IMR-90 (cell line): ENCODE measurements around the gene RAPGEF1. TPM values are rescaled to one million over a fixed set of nuclear protein-coding genes. Genes with fewer than 3 reads are reported as not detected.
A peak's percentile ranks its signal among the peaks of the same experiment; 100 is the strongest.

Source experiments
- ATAC-seq: fragments of 200-7000 bp; cut with Tn5 transposase; 2 replicates; pipeline ENCODE4 v1.9.1; 2020; ENCODE audit warnings: low read depth, mild to moderate bottlenecking, moderate library complexity
- BruUV-seq: library from RNA; stranded (reverse); fragments of 400-500 nt; replicated peaks from 2 replicates; lab custom pipeline; 2021; lab: Mats Ljungman, UMichigan
- CTCF ChIA-PET: fragments of 300-600 bp; formaldehyde crosslinking; extraction: SDS; loops from one replicate; lab custom pipeline; 2021; ENCODE audit warnings: antibody characterized with exemption; lab: Yijun Ruan, JAX
- POLR2A ChIA-PET: fragments of 300-600 bp; sonication (Branson Sonifier 250); formaldehyde crosslinking; loops from one replicate; lab custom pipeline; 2022; ENCODE audit warnings: antibody characterized with exemption; ENCODE audit not compliant: unreplicated experiment; lab: Charles Lee
- DNase-seq: peaks from one replicate; pipeline ENCODE4 v3.0.0; 2013
- H2AFZ ChIP-seq: replicated peaks from 2 replicates; pipeline ENCODE3; 2013; ENCODE audit warnings: low read length, mild to moderate bottlenecking; ENCODE audit not compliant: poor library complexity
- H2AK5ac ChIP-seq: 2 replicates; pipeline ENCODE4 v1.6.1; 2013; ENCODE audit warnings: low read depth, low read length, inconsistent platforms
- H2AK9ac ChIP-seq: replicated peaks from 2 replicates; pipeline ENCODE3; 2013; ENCODE audit warnings: mild to moderate bottlenecking, low read depth, low read length, moderate library complexity; ENCODE audit not compliant: poor library complexity
- H2BK120ac ChIP-seq: 2 replicates; pipeline ENCODE4 v1.6.1; 2013; ENCODE audit warnings: low read depth, low read length, inconsistent platforms
- H2BK15ac ChIP-seq: 3 replicates; pipeline ENCODE4 v1.6.1; 2013; ENCODE audit warnings: low read depth, low read length, inconsistent platforms
- H2BK20ac ChIP-seq: 2 replicates; pipeline ENCODE4 v1.6.1; 2013; ENCODE audit warnings: low read depth, mild to moderate bottlenecking, inconsistent platforms, low read length, moderate library complexity
- H2BK5ac ChIP-seq: 2 replicates; pipeline ENCODE4 v1.6.1; 2013; ENCODE audit warnings: mild to moderate bottlenecking, low read depth, low read length, inconsistent platforms; ENCODE audit not compliant: poor library complexity, severe bottlenecking
- H3K14ac ChIP-seq: replicated peaks from 2 replicates; pipeline ENCODE4 v1.6.1; 2013; ENCODE audit warnings: low read depth, low read length, inconsistent platforms
- H3K18ac ChIP-seq: 2 replicates; pipeline ENCODE4 v1.6.1; 2013; ENCODE audit warnings: low read depth, low read length, control low read depth
- H3K23ac ChIP-seq: 2 replicates; pipeline ENCODE4 v1.6.1; 2013; ENCODE audit warnings: low read depth, low read length, inconsistent platforms
- H3K27ac ChIP-seq: 2 replicates; pipeline ENCODE4 v1.5.1; 2013; ENCODE audit warnings: mild to moderate bottlenecking, control low read depth, low read length; ENCODE audit not compliant: insufficient read depth
- H3K27me3 ChIP-seq: 2 replicates; pipeline ENCODE4 v1.6.1; 2013; ENCODE audit warnings: low read length; ENCODE audit not compliant: control insufficient read depth, insufficient read depth
- H3K36me3 ChIP-seq: 2 replicates; pipeline ENCODE4 v1.6.1; 2013; ENCODE audit warnings: low read length, mixed read lengths; ENCODE audit not compliant: control insufficient read depth, insufficient read depth
- H3K4ac ChIP-seq: 2 replicates; pipeline ENCODE4 v1.6.1; 2013; ENCODE audit warnings: low read depth, low read length, inconsistent platforms
- H3K4me1 ChIP-seq: 2 replicates; pipeline ENCODE4 v1.6.1; 2013; ENCODE audit warnings: low read length, mixed read lengths; ENCODE audit not compliant: control insufficient read depth, insufficient read depth
- H3K4me2 ChIP-seq: 2 replicates; pipeline ENCODE4 v1.6.1; 2013; ENCODE audit warnings: low read depth, mild to moderate bottlenecking, control low read depth, low read length, moderate library complexity
- H3K4me3 ChIP-seq: 2 replicates; pipeline ENCODE4 v1.5.1; 2013; ENCODE audit warnings: low read depth, mild to moderate bottlenecking, control low read depth, low read length, moderate library complexity; ENCODE audit not compliant: insufficient read depth
- H3K56ac ChIP-seq: 2 replicates; pipeline ENCODE4 v1.6.1; 2013; ENCODE audit warnings: low read length, inconsistent platforms; ENCODE audit not compliant: insufficient read depth; ENCODE audit errors: extremely low read depth
- H3K79me1 ChIP-seq, 2 experiments: 2 replicates each; pipeline ENCODE4 v1.6.1; 2013; ENCODE audit warnings: low read length in 2 of 2, inconsistent platforms in 1 of 2, low read depth in 1 of 2
- H3K9ac ChIP-seq: 2 replicates; pipeline ENCODE4 v1.6.1; 2013; ENCODE audit warnings: low read depth, low read length, control low read depth
- H3K9me1 ChIP-seq: 2 replicates; pipeline ENCODE4 v1.6.1; 2013; ENCODE audit warnings: low read length, inconsistent platforms; ENCODE audit not compliant: insufficient read depth
- H3K9me3 ChIP-seq: 2 replicates; pipeline ENCODE4 v1.6.1; 2013; ENCODE audit warnings: low read length; ENCODE audit not compliant: control insufficient read depth, insufficient read depth
- H4K20me1 ChIP-seq: 2 replicates; pipeline ENCODE4 v1.6.1; 2013; ENCODE audit warnings: low read length, inconsistent platforms; ENCODE audit not compliant: insufficient read depth
- H4K5ac ChIP-seq: 2 replicates; pipeline ENCODE4 v1.6.1; 2013; ENCODE audit warnings: mild to moderate bottlenecking, low read depth, low read length, control low read depth
- H4K8ac ChIP-seq, 2 experiments: 2 replicates each; pipeline ENCODE4 v1.6.1; 2013; ENCODE audit warnings: low read depth in 2 of 2, low read length in 2 of 2, control low read depth in 1 of 2, inconsistent platforms in 1 of 2
- H4K91ac ChIP-seq: 2 replicates; pipeline ENCODE4 v1.6.1; 2013; ENCODE audit warnings: low read depth, low read length, inconsistent platforms; ENCODE audit not compliant: insufficient read depth
- BHLHE40 ChIP-seq: fragments of 150-350 bp; IDR thresholded peaks from 2 replicates; pipeline ENCODE4 v1.6.1; 2016; ENCODE audit warnings: mild to moderate bottlenecking, low read depth, low read length
- CEBPB ChIP-seq: IDR thresholded peaks from 2 replicates; pipeline ENCODE4 v1.6.1; 2012; ENCODE audit warnings: low read depth, low read length, improper control_type of control experiment
- CHD1 ChIP-seq: IDR thresholded peaks from 2 replicates; pipeline ENCODE4 v1.6.1; 2012; ENCODE audit warnings: low read depth, low read length, improper control_type of control experiment
- CTCF ChIP-seq: conservative IDR thresholded peaks from 2 replicates; pipeline ENCODE4 v1.5.1; 2012; ENCODE audit warnings: mild to moderate bottlenecking, low read depth, low read length, improper control_type of control experiment
- ELK1 ChIP-seq: fragments of 150-350 bp; IDR thresholded peaks from 2 replicates; pipeline ENCODE4 v1.6.1; 2016; ENCODE audit warnings: low read depth, mild to moderate bottlenecking, low read length, moderate library complexity, borderline replicate concordance
- FOS ChIP-seq: fragments of 150-350 bp; IDR thresholded peaks from 2 replicates; pipeline ENCODE4 v1.6.1; 2016; ENCODE audit warnings: low read depth, low read length
- MAFK ChIP-seq: IDR thresholded peaks from 2 replicates; pipeline ENCODE4 v1.6.1; 2012; ENCODE audit warnings: low read depth, low read length, improper control_type of control experiment
- MAZ ChIP-seq: IDR thresholded peaks from 2 replicates; pipeline ENCODE4 v1.6.1; 2012; ENCODE audit warnings: low read depth, mild to moderate bottlenecking, low read length, improper control_type of control experiment, moderate library complexity, borderline replicate concordance
- MXI1 ChIP-seq: IDR thresholded peaks from 2 replicates; pipeline ENCODE4 v1.6.1; 2012; ENCODE audit warnings: low read depth, mild to moderate bottlenecking, low read length, moderate library complexity, borderline replicate concordance
- NFE2L2 ChIP-seq: fragments of 150-350 bp; IDR thresholded peaks from 2 replicates; pipeline ENCODE4 v1.6.1; 2016; ENCODE audit warnings: low read depth, mild to moderate bottlenecking, low read length
- POLR2A ChIP-seq: IDR thresholded peaks from 2 replicates; pipeline ENCODE4 v1.6.1; 2012; ENCODE audit warnings: mild to moderate bottlenecking, low read depth, low read length
- RAD21 ChIP-seq: IDR thresholded peaks from 2 replicates; pipeline ENCODE4 v1.6.1; 2012; ENCODE audit warnings: low read length, improper control_type of control experiment
- RCOR1 ChIP-seq: IDR thresholded peaks from 2 replicates; pipeline ENCODE4 v1.6.1; 2012; ENCODE audit warnings: mild to moderate bottlenecking, low read length, improper control_type of control experiment; ENCODE audit not compliant: insufficient replicate concordance
- RFX5 ChIP-seq: IDR thresholded peaks from 2 replicates; pipeline ENCODE4 v1.8.0; 2012; ENCODE audit warnings: low read depth, mild to moderate bottlenecking, low read length, moderate library complexity
- SMC3 ChIP-seq: fragments of 150-350 bp; IDR thresholded peaks from 2 replicates; pipeline ENCODE4 v1.6.1; 2016; ENCODE audit warnings: low read depth, mild to moderate bottlenecking, antibody characterized with exemption, low read length, moderate library complexity
- USF2 ChIP-seq: fragments of 150-350 bp; IDR thresholded peaks from 2 replicates; pipeline ENCODE4 v1.6.1; 2017; ENCODE audit warnings: mild to moderate bottlenecking, antibody characterized with exemption, low read length, low read depth
- WGBS, 2 experiments: methylation state at CpG; one replicate each; pipeline versions ENCODE4 v1.1.5 to v1.1.7; 2013; ENCODE audit warnings: missing lambda C conversion rate in 2 of 2; ENCODE audit not compliant: insufficient read length in 1 of 2; ENCODE audit errors: extremely low coverage in 2 of 2; 5-methylcytosine and 5-hydroxymethylcytosine counted together
- dilution Hi-C: fragments of 300-500 bp; cut with HindIII; formaldehyde crosslinking; loops from one replicate; pipeline ENCODE4 v1.14.3; 2018; ENCODE audit warnings: low sequenced_read_pairs; ENCODE audit not compliant: unreplicated experiment
- in situ Hi-C: fragments of 300-500 bp; cut with MboI; formaldehyde crosslinking; loops from 3 replicates; pipeline ENCODE4 v1.14.3; 2019; ENCODE audit warnings: low sequenced_read_pairs, inconsistent platforms, mixed read lengths
- intact Hi-C: fragments of 100-400 bp; cut with micrococcal nuclease; formaldehyde crosslinking; loops from 2 replicates; pipeline ENCODE4 v1.10.0; 2022
- polyA plus RNA-seq, 3 experiments: library from polyadenylated mRNA; depleted of rRNA; stranded (reverse); fragments of >200 nt; gene quantifications; 2 replicates each; pipeline ENCODE4 v1.2.3, GENCODE V29; 2012; ENCODE audit warnings: low replicate concordance in 1 of 3
- total RNA-seq: library from RNA; depleted of rRNA; stranded (reverse); fragments of >200 nt; gene quantifications from 2 replicates; pipeline ENCODE4 v1.2.3, GENCODE V29; 2012

Gene RAPGEF1
- total and polyA plus RNA-seq, 2 of the 4 experiments (the other 2 are of a cell fraction), result 13.1 to 22.3 TPM

GRCh38 chr9:131787838-131788237, 48.0 kb upstream of the RAPGEF1 start:
- no peak overlapping the region for H3K4me3 ChIP-seq
- no peak overlapping the region for H3K27ac ChIP-seq
- H3K27me3 ChIP-seq, result peaks cover 50% of the 10 kb centered on the region
- ATAC-seq (no peak), DNase-seq (no peak)
- no peak overlapping the region for H3K56ac ChIP-seq
- H3K36me3 ChIP-seq, result no peaks in the 10 kb centered on the region
- TF ChIP-seq USF2, result no peak
- TF ChIP-seq RFX5, result no peak
- no peak for TF ChIP-seq POLR2A
- no peak for TF ChIP-seq BHLHE40
- no peak for TF ChIP-seq FOS
- TF ChIP-seq MXI1, result no peak
- no peak for TF ChIP-seq CEBPB
- TF ChIP-seq SMC3, result no peak
- TF ChIP-seq RAD21, result no peak
- no peak for TF ChIP-seq CTCF
- no peak for TF ChIP-seq MAZ
- TF ChIP-seq NFE2L2, result no peak
- no peak for TF ChIP-seq ELK1
- TF ChIP-seq MAFK, result no peak
- no peak for TF ChIP-seq RCOR1
- TF ChIP-seq CHD1, result no peak
- CTCF ChIA-PET, result no interaction called here
- no peak overlapping the region for H2BK120ac ChIP-seq
- H4K5ac ChIP-seq, result no peak overlapping the region
- in situ Hi-C loops (no loop called here), intact Hi-C loops (no loop called here), dilution Hi-C loops (no loop called here)
- H3K18ac ChIP-seq, result no peak overlapping the region
- H2BK15ac ChIP-seq, result no peak overlapping the region
- no peaks in the 10 kb centered on the region for H4K20me1 ChIP-seq
- no peak overlapping the region for H3K23ac ChIP-seq
- no peak overlapping the region for H3K4ac ChIP-seq
- WGBS, 2 experiments, result 21% methylated on average over 2 of the region's 9 CpGs; no CpG with 5 or more reads in 1 of the 2 experiments
- no peak overlapping the region for H2AK5ac ChIP-seq
- no peak overlapping the region for H2BK20ac ChIP-seq
- peaks cover 7% of the 10 kb centered on the region for H3K9me3 ChIP-seq
- no peak overlapping the region for H3K14ac ChIP-seq
- no peak overlapping the region for H3K4me2 ChIP-seq
- POLR2A ChIA-PET, result no interaction called here
- H3K9me1 ChIP-seq, result no peaks in the 10 kb centered on the region
- H3K9ac ChIP-seq, result no peak overlapping the region
- peak overlapping the region; percentile 42 for H2AK9ac ChIP-seq
- no peaks in the 10 kb centered on the region for H3K79me1 ChIP-seq
- H2AFZ ChIP-seq, result no peak overlapping the region
- H3K4me1 ChIP-seq, result no peaks in the 10 kb centered on the region
- no peak overlapping the region for H4K8ac ChIP-seq
- H4K91ac ChIP-seq, result no peak overlapping the region
- no TSS peak for BruUV-seq
- no peak overlapping the region for H2BK5ac ChIP-seq
